Measurements from ENCODE around the gene CMC2.
A peak's percentile ranks its signal among the peaks of the same experiment; 100 is the strongest.

Gene CMC2

DNA sequence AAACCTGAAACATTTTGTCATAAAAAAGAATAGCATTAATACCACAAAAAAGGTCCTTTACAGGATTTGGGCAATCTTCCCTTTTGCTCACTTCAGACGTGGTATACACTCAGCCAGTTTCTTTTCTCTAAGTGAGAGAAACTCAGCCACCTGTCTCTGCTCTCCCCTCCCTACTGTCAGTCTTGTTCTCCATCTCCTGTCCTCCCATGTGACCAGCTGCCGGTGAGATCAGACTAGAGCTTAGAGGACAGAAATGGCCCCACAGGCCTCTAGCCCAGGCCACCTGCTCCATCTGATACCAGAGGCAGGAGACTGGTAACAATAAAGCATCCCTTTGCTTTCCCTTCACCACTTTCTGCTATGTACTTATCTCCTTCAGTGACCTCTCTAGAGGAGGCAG lies 34.9 kb downstream of the CMC2 start:
- DNase-seq, result no peak

DNA sequence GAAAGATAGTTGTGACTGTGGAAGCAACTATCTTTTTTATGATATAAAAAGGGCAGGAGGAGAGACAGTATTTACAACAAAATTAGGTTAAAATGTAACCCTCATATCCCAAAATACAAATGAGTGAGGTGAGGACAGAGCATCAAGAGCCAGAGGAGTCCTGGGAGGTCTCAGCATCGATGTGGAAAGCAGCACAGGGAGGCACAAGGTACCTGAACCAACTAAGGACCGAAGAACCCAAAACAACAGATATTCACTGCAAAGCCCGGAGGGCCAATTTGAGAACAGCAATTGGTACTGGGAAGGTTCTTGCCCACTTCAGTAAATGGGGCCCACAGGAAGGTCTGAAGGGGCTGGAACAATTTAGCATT lies 37.6 kb downstream of the CMC2 start:
- no peak for DNase-seq

DNA sequence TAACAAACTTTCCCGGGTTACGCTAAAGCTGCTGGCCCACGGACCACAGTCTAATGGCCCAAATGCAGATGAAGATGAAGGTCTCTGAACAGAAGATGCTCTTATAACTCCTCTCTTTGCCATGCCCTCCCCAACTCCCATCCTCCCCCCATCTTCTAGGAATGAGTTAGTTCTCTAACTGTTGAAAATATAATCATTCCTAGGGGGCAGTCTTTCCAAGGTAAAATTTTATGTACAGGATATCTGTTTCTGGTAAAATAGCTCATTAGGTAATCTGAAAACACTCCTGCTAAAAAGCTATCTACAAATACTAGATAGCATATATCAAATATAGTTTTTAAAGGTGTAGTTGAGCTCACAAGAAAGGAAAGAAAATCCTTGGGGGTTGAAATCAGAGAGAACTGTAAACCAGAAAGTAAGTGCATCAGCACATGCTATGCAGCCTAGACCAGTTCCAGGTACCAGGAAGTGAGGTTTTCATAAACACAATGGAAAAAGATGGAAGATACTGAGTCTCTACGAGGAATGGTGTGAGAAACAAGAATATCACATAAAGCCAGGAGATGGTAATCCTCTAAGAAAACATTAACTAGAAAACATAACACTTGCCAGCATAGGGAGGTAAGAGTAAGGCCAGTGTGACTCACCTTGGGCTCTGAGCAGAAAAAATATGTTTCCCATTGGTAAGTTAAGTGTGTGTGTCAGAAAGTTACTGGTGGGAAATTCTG lies 38.1 kb downstream of the CMC2 start:
- DNase-seq, result no peak

DNA sequence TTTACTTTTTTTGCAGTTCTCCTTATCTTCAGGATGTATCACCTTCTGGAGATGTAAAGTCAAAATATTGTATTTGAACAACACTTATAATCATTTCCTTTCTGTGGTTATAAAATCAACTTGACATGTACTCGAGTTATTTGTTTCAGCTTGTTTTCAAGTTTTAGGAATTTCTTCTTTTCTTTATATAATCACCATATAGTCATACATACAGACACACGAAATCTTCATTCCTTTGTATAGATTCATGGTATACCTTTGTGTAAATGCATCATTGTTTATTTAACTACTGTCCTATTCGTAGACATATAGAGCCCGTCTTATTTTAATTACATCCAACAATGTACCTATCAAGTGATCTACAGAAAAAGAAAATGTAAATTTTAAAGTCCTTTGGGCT lies 40.1 kb downstream of the CMC2 start:
- no peak for DNase-seq

DNA sequence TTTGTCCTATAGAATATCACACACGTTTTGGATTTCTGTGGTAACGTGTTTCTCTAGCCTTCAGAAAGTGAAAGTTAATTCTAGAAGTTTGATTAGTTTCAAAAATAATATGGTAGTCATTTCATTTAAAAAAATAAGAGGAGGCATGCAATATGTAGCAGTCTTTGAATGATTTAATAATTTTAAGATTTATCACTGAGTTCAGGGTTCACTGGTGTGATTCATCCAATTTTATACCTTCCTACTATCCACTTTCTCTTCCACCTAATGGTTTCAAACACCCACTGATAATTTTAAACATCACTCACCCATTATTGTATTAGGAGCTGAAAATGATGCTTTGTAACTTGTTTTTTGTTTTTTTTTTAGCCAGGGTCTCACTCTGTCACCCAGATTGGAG lies 42.3 kb downstream of the CMC2 start:
- DNase-seq, result no peak

DNA sequence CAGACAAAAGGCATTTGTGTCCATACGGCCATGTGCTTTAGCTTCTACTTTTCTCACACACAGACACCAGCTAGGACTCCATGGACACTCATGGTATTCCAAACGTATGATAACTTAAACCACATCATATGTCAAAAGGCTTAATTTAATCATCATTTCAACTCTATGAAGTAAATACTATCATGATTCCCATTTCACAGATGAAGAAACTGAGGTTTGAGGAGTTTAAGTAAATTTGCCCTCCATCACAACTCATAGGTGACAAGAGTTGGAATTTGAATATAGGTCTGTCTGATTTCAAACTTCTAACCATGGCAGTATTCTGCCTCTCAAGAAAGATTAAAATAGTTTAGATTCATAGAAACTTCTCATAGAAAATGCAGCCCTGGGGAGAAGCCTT lies 43.8 kb downstream of the CMC2 start:
- DNase-seq, result no peak

DNA sequence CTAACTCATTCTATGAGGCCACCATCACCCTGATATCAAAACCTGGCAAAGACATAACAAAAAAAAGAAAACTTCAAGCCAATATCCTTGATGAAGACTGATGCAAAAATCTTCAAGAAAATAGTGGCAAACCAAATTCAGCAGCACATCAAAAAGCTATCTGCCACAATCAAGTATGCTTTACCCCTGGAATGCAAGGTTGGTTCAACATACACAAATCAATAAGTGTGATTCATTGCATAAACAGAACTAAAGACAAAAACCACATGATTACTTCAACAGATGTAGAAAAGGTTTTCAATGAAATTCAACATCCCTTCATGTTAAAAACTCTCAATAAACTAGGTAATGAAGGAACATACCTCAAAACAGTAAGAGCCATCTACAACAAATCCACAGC lies 48.4 kb downstream of the CMC2 start:
- DNase-seq, result no peak

DNA sequence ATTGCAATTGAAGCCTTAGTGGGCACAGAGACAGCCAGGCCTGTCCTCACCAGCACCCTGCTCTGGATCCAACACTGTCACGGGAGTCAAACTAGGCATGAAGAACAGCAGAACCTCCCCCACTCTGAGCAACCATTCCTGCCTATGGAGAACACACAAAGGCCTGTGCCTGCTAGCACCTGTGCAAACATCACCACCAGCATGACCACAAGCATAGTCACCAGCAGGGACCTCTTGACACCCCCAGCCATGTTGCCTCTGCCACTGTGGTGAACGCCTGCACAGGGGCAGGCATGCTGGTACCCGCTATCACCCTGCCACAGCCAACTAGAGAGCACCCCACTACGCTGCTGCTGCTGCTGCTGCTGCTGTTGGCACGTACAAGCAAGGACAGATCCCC lies 51.7 kb downstream of the CMC2 start:
- DNase-seq, result no peak

DNA sequence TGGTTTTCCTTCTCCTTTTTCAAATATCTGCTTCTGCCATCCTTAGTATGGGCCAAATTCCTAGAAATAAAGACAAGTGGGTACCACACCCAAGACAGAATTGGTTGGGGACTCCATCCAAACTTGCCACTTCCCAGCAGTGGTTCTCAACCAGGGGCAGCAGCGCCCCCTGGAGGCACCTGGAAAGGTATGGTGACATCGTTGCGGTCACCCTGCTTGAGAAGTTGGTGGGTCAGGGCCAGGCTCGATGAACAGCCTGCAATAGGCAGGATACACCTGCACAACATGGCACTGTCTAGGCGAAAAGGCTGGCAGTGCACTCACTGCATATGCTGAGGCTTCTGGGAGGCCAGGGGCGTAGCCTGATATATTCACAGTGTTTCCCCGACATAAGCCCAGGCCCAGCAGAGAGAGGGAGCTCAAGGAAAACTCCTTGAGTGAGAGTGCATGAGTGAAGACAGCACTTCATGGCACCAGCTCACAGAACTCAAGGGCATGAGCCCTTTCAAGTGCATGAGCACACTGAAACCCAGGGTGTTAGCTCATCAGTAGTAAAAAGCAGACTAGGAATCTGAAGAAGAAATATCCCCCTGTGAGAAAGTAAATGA lies 57.7 kb downstream of the CMC2 start:
- DNase-seq, result peak; percentile 79

DNA sequence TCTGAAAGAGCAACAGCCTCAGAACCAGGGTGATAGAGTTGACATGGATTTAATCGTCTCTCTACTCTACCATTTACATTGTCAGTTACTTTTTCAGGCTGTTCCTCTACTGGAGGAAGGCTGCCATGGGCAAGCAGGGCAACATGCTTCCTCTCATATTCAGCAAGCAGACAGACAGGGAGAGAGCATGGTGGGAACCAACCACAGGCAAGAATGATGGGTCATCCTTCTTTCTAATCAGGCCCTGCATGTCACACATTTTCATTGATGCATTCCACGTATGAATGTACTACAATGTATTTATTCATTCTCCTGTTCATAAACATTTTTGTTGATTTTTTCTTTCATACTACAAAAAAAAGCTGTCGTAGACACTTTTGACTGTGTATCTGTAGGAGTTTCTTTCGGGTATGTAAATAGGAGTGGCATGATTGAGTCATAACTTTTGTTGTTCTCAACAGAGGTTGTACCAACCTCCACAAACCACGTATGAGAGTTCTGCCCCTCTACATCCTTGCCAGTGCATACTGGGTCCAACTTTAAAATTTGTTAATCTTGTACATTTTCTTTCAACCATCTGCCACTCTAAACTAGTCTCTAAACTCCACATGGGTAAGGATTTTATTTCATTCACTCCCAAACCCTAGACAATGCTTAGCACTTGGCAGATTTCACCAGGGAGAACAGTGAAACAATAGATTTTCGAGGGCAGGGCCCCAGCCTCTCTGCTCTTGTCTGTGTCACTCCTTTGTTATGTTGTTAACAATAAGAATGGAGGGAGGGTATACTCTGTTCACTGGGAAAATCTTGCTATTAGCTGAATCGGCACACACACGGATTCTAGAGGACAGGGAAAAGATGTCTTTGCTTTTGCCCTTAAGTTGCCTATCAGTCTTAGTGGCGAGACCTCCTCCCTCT lies 58.7 kb downstream of the CMC2 start:
- DNase-seq, result no peak

DNA sequence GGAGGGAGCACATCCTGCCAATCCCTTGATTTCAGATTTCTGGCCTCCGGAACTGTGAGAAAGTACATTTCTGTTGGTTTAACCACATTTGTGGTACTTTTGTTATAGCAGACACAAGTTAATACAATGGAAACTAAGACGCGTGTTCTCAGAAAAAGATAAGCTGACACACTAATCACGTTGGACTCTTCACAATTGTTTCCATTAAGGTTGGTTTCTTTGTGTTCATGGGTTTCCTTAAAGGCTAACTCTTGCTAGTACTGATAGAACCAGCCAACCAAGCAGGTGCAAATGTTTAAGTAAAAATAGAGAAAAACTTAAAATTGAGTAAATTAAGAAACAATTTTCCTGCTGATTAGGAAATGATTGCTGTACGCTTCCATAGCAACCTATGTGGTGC lies 59.4 kb downstream of the CMC2 start:
- no peak for DNase-seq

DNA sequence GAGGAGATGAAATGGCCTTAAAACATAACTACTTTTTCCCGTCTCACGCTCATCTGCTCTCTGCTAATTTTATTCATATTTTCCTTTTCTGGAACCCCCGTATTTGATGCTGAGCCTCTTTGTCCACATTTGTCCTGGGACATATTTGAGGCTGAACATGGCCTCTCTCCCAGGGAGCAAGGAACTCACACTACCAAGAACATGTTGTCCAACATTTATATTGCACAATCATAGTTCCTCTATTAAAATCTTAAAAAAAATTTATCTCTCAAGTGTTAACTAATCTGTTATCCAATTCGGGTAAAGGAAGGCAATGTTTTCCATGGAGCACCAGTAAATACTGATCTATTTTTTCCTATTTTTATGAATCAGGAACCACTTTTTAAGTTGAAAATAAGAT lies 60.2 kb downstream of the CMC2 start:
- DNase-seq, result no peak

DNA sequence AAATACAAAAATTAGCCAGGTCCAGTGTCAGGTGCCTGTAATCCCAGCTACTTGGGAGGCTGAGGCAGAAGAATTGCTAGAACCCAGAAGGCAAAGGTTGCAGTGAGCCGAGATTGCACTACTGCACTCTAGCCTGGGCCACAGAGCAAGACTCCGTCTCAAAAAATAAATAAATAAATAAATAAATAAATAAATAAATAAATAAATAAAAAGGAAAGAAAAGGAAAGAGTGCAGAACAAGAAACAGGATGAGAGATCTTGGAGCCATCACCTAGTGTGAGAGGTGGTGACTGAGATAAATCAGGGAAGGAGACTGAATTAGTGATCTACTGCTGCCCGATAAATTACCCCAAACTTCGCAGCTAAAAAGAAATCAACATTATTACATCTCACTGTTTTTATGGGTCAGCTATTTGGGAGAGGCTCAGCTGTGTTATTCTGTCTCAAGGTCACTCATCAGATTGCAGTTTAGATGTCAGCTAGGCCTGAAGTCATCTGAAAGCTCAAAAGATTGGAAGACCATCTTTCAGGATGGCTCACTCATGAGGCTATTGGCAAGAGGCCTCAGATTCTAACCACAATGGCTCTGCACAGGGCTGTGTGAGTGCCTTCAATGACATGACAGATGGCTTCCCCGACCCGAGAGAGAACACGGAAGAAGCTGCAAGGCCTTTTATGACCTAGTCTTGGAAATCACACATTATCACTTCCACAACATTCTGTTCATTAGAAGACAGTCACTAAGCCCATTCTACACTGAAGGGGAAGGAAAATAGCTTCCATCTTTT lies 66.4 kb downstream of the CMC2 start:
- DNase-seq, result no peak

DNA sequence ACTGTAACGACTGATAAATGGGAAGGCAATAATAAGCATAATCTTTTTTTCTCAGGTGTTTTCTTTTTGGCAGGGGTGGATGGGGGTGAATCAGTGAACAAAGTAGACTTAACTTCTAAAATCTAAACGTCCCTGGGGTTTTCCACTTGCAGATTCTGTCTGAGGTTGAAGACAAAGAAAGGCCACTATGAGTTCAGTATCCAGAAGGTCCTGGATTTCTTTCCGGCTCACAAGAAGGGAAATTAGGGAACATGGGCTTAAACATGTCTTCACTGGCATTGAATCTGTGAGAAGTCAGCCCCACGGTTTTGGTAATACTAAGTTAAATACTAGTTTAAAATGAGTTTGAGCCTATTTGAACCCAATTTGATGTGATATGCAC lies 67.8 kb downstream of the CMC2 start:
- no peak for DNase-seq

DNA sequence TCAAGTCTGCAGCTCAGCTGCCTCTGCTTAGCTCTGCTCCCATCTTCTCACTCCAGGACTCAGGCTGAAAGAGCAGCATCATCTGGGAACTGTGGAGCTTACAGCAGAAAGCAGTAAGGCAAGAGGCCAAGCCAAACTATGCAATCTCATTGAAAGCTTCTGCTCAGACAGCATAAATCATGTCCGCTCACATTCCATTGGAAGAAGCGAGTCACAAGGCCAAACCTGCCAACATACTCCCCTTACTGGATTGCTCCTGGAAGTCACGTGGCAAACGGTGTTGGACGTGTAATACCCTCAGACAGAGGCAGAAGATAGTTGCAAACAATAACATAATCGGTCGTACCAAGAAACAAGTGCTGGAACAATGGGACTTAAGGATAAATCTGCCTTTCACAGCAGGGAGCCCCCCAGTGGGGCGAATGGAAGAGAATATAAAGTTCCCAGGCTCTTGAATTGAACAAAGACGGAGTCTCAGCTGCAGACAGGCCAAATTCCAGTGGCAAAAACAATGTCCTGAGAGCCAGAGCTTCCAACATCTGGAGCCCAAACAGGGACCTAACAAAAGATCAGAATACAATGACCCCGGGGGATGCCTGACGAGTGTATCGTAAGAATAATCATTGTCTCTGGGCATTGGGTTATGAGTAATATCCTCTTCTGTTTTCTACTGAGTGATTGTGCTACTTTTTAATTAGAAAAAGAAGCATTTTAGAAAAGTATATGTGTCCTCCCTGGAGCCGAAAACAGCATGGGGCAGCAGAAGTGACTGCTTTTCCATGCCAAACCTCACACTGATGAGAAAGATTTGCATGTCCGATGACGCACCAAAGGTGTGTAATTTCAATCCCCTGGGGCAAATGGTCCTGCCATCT lies 68.4 kb downstream of the CMC2 start:
- no peak for DNase-seq

DNA sequence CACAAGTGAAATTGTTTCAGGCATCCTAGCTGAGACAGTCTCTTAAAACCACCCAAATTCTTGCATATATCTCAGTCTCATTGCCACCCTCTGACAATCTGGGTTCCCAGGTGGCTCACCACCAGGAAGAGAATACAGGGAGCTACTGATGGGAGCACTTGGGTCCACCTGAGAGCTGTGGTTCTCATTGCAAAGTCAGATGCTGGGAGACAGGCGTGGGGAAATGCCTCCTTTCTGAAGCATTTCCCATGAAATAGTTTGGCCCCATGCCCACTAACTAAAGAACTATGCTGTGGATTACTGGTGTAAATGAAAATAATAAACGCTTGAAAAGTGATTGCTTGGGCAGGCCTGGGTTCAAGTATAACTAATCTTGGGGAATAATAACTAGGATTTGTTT lies 70.3 kb downstream of the CMC2 start:
- no peak for DNase-seq

DNA sequence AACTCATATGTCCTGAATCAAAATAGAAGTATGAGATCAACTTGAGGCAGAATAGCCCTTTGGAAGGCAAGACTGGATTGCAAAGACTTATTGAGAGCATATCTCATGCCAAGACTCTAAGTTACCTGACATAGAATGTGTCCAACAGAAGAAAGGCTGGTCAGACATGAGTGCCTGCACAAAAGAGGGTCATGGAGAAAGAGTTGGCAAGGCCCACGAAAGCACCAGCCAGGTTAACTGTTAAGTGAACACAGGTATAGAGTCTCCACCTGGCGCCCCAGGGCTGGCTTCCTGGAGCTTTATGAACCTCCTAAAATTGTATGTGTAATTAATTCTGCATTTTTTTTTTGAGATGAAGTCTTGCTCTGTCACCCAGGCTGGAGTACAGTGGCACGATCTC lies 71.0 kb downstream of the CMC2 start:
- DNase-seq, result no peak

DNA sequence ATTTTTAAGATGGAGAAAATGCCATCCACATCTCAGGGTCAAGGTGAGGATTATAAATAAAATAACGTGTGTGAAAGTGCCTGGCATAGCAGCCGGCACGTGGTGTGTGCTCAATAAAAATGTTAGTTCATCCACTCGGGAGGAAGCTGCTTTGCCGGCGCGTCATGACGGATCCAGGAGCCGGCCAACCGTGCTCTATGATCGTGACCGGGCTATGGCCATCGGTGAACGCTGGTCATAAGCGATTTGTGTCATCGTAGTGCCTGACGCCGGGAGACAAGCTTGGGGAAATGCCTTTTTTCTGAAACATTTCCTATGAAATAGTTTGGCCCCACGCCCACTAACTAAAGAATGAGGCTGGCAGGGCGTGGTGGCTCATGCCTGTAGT lies 74.0 kb downstream of the CMC2 start:
- no peak for DNase-seq

DNA sequence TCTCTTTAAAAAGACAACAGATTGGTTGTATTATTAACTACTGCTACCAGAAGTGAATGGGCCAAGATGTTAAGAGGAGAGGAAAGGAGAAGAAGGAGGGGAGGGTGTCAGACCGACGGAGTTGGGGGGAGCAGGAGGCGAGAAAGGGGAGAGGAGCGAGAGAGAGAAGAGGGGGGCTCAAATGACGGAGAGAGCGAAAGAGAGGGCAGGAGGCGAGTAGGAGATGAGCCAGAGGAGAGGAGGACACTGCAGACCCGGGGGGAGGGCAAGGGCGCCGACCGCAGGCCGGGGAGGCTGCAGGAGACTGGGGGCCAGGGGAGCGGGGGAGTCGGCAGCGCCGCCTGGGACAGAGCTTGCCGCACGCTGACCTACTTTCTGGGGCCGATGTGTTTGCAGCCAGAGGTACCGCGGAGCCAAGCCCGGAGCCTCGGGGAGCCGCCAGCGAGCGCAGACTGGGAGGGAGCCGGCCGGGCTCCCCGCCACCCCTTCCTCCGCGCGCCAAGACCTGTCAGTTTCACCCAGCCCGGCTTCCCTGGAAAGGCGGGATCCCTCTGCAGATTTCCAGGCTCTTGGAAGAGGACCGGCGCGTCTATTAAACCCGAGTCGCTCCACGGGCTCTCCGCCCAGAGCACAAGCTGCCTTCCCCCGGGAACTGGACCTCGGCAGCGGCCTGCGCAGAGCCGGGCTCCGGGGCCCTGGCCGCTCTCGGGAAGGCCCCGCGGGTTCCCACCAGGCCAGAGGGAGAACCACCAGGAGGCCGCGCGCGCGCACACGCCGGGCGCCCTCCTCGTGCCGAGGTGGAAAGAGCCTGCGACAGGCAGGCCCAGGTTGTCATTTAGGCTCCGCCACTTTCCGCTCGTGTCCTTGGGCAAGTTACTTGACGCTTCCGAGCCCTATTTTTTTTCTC lies 74.6 kb downstream of the CMC2 start:
- peak; percentile 45 for DNase-seq

DNA sequence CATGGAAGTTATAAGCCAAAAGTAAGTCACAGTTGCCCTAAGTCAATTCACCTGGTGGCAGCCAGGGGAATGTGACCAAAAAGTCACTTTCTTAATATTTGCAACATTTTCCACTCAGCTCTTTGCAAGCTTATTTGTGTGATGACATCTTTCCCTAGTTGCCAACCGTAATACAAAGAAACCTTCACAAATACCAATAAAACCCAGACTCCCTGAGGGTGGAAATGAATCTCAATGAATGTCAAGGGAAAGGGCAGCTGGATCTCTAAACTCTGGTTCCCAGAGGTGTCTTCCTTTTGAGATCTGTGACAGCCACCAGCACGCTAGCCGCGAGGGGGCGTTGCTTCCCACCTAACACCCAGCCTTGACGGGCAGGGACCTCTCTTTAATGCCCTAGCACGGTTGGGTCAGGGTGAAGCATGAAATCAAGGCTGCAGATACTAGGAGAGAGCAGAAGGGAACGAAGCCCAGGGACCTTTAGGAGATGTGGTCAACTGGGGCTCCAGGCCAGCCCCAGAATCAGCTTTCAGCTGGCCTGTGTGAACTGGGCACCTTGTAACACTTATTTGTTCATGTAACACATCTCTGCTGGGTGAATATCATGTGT lies 82.2 kb downstream of the CMC2 start:
- peak; percentile 77 for DNase-seq

DNA sequence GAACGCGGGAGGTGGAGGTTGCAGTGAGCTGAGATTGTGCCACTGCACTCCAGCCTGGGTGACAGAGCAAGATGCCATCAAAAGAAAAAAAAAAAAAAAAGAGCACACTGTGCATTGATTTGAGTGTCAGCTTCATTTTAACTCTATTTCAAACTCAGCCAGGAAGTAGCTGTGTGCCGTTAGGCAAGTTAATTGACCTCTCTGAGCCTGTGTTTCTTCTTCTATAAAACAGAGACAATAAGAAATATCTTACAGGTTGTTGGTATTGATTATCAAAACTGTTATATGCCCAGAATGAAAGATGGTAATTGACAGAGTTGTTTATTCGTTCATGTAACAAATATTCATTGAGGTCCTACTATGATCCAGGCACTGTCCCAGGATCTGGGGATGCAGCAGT lies 83.3 kb downstream of the CMC2 start:
- DNase-seq, result no peak

Data from stimulated activated CD8-positive, alpha-beta memory T cell treated with anti-CD3 and anti-CD28 coated beads, Interleukin-4, amount 100 ng/mL, for 48 hours (primary cell).